Measurements from ENCODE around the gene LRRIQ3.

DNA sequence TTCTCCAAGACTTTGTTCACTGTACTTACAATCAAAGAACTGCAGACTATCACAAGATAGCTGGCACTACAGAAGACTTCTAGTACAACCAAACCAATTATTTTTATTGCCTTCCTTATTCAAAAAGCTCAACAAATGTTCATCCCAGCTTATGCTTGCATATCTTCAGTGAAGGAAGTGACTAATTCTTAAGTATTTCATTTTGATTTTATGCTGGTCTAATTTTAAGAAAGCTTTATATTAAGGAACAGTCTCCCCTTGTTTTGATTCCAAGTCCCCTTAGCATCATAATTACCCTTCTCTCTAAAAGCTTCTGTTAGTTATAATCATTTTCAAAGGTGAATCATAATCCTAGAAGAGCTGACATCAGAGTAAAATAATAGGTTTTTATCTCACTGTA is 132.9 kb downstream of the LRRIQ3 start:
- TF ChIP-seq, protein P1, sequence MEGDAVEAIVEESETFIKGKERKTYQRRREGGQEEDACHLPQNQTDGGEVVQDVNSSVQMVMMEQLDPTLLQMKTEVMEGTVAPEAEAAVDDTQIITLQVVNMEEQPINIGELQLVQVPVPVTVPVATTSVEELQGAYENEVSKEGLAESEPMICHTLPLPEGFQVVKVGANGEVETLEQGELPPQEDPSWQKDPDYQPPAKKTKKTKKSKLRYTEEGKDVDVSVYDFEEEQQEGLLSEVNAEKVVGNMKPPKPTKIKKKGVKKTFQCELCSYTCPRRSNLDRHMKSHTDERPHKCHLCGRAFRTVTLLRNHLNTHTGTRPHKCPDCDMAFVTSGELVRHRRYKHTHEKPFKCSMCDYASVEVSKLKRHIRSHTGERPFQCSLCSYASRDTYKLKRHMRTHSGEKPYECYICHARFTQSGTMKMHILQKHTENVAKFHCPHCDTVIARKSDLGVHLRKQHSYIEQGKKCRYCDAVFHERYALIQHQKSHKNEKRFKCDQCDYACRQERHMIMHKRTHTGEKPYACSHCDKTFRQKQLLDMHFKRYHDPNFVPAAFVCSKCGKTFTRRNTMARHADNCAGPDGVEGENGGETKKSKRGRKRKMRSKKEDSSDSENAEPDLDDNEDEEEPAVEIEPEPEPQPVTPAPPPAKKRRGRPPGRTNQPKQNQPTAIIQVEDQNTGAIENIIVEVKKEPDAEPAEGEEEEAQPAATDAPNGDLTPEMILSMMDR (IDR thresholded peaks at IDR 0.05) = no peak
- TF ChIP-seq EP300 (IDR thresholded peaks at IDR 0.05) = no peak
- no peak for TF ChIP-seq POLR2AphosphoS5 (IDR thresholded peaks at IDR 0.05)
- TF ChIP-seq POLR2A (IDR thresholded peaks at IDR 0.05) = no peak

All from upper lobe of left lung (tissue), 4 donors.